ENCODE data around the gene GAL3ST2. TPM values are rescaled to one million over a fixed set of nuclear protein-coding genes. Genes with fewer than 3 reads are reported as not detected.
"Not testable (repeated sequence)": the region's sequence is repeated elsewhere in the genome, so short reads cannot be mapped to it uniquely, and the experiment has no call there.

GAL3ST2 gene
- total and polyA plus RNA-seq, 4 experiments from 2014 or later, result 0.14 to 0.39 TPM; not detected in 2

DNA sequence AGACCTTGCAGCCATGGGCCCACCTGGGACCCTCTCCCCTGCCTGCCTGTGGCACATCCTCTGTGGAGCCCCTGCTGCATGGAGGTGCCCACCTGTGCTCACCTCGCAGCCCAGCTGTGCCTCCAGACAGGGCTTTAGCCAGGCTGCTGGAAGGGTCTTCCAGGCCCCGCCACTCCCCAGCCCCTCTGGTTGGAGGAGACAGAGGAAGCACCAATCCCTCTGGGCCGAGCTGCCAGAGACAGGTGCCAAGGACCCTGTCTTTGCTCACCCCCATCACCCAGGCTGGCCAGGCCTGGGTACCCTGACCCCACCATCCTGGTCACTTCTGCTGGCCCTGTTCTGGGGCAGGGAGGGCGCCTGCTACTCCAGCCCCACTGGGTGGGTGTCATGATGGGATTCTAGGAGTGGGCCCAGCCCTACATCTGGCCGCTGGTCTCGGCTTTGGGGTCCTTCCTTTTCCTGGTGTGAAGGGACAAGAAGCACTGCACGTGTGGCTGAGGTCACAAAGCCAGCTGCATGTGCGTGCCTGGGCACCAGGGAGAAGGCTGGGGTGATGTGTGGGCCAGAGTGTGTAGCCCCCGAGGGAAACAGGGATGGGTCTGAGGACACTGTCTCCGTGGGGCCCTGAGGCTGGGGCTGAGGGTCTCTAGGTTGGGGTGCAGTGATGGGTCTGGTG, 23.0 kb downstream of the GAL3ST2 start:
- intact Hi-C loops (cut with micrococcal nuclease), result loop anchor here (5.0 kb wide), 1 partner anchor 37 kb away; no protein-coding TSS in a partner anchor
- H3K36me3 Mint-ChIP-seq, result no peaks in the 10 kb centered on the region

DNA sequence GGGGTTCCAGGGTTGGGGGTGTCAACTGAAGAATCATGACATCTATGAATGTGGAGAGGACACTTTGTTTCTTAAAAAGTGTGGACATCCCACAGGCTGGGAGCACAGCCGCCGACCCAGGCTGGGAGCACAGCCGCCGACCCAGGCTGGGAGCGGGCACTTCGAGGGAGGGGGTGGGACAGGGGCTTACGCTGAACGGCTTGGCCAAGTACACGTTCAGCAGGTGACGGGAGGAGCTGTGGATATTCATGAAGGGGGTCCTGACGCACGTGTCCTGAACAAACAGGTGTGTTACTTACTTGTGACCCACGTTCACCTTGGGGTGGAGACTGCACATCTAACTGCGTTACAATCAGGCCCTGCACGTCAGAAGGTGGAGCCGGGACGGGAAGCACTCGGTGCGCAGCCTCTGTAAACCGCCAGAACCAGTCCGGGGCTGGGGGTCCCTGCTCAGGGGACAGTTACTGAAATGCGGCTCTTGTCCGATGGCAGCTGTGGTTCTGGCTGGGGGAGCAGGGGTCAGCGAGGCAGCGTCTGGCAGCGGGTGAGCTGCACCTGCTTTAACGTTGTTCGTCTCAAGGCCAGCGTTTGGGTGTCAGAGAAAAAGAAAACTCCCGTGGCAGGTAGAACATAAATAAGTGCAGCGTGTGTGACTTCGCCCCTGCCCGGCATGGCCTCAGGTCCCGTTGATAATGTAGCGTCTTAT, 23.7 kb downstream of the GAL3ST2 start:
- H3K27ac Mint-ChIP-seq; H3K36me3 ChIP-seq (ENCODE audit: insufficient read depth, low read length); H3K4me3 Mint-ChIP-seq; H3K27ac ChIP-seq (ENCODE audit: low read depth, low read length); H3K9me3 Mint-ChIP-seq; H3K27me3 ChIP-seq (ENCODE audit: insufficient read depth, low read length); DNase-seq; CTCF ChIA-PET (ENCODE audit: partially characterized antibody); H3K27me3 Mint-ChIP-seq; H3K9me3 ChIP-seq (ENCODE audit: control insufficient read depth in 1 of 2, low read length in 2 of 2); H3K36me3 Mint-ChIP-seq; H3K4me3 ChIP-seq (ENCODE audit: low read length in 2 of 2); POLR2A ChIA-PET (ENCODE audit: partially characterized antibody): not testable (repeated sequence)
- H3K4me1 ChIP-seq (ENCODE audit: insufficient read depth, low read length), result peaks cover 20% of the 10 kb centered on the region
- intact Hi-C loops (cut with micrococcal nuclease), result loop anchor here (5.0 kb wide), 1 partner anchor 38 kb away; no protein-coding TSS in a partner anchor
- peaks cover 2 to 12% (median 8%) of the 10 kb centered on the region in 4 donors for H3K4me1 Mint-ChIP-seq

More for the DNA sequence above, 23.0 kb downstream of the GAL3ST2 start:
- H3K4me1 Mint-ChIP-seq, result peaks cover 1 to 8% (median 6%) of the 10 kb centered on the region in 4 donors
- DNase-seq, result no peak
- ChIA-PET CTCF (ENCODE audit: partially characterized antibody) (no interaction called here), POLR2A (ENCODE audit: partially characterized antibody) (no interaction called here)
- no peaks in the 10 kb centered on the region for H3K9me3 Mint-ChIP-seq
- Histone ChIP-seq H3K4me1 (ENCODE audit: insufficient read depth, low read length) (peaks cover 17% of the 10 kb centered on the region), H3K9me3 (ENCODE audit: control insufficient read depth in 1 of 2, low read length in 2 of 2) (no peaks in the 10 kb centered on the region), H3K4me3 (ENCODE audit: low read length in 2 of 2) (no peak overlapping the region), H3K27me3 (ENCODE audit: insufficient read depth, low read length) (no peaks in the 10 kb centered on the region), H3K36me3 (ENCODE audit: insufficient read depth, low read length) (no peaks in the 10 kb centered on the region), H3K27ac (ENCODE audit: low read depth, low read length) (no peak overlapping the region)
- no peak overlapping the region for H3K4me3 Mint-ChIP-seq
- H3K27me3 Mint-ChIP-seq, result no peaks in the 10 kb centered on the region
- no peak overlapping the region for H3K27ac Mint-ChIP-seq

DNA sequence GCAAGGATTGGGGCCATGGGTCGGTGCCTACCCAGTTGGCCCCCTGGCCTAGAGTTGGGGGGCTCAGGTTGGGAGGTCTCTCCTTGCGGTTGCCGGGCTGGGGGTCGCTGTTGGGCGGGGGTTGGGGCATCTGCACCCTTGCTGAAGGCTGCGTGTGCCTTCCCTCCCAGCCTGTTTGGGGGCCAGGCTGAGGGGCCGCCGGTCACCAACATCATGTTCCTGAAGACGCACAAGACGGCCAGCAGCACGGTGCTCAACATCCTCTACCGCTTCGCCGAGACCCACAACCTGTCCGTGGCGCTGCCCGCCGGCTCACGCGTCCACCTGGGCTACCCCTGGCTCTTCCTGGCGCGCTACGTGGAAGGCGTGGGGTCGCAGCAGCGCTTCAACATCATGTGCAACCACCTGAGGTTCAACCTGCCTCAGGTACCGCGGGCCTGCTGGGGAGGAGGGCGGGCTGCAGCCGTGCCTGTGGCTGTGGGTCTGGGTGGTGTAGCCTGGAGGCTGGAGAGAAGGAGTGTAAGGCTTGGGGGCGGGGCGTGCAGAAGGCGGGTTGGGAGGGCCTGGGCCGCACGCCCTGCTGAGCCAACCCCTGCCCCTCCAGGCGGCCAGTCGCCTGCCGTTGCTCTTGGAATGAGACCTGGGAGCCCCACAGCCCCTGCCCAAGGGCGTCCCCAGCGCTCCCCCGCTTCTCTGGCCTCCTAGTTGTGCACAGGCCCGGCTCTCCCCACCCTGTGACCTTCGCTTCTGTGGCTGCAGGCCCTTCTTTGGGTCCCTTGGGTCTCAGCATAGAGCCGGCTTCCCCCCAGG, 25.2 kb downstream of the GAL3ST2 start:
- intact Hi-C loops (cut with micrococcal nuclease), result loop anchor here (5.0 kb wide), 1 partner anchor 40 kb away; no protein-coding TSS in a partner anchor
- Mint-ChIP-seq H3K9me3 (no peaks in the 10 kb centered on the region), H3K4me1 (peaks cover 2 to 12% (median 8%) of the 10 kb centered on the region in 4 donors), H3K27me3 (no peaks in the 10 kb centered on the region), H3K27ac (no peak overlapping the region), H3K36me3 (no peaks in the 10 kb centered on the region), H3K4me3 (no peak overlapping the region)
- CTCF ChIA-PET (ENCODE audit: partially characterized antibody), result no interaction called here
- Histone ChIP-seq H3K27ac (ENCODE audit: low read depth, low read length) (no peak overlapping the region), H3K4me3 (ENCODE audit: low read length in 2 of 2) (no peak overlapping the region), H3K27me3 (ENCODE audit: insufficient read depth, low read length) (no peaks in the 10 kb centered on the region), H3K9me3 (ENCODE audit: control insufficient read depth in 1 of 2, low read length in 2 of 2) (no peaks in the 10 kb centered on the region), H3K36me3 (ENCODE audit: insufficient read depth, low read length) (no peaks in the 10 kb centered on the region), H3K4me1 (ENCODE audit: insufficient read depth, low read length) (peaks cover 20% of the 10 kb centered on the region)
- DNase-seq, result no peak
- POLR2A ChIA-PET (ENCODE audit: partially characterized antibody), result no interaction called here

DNA sequence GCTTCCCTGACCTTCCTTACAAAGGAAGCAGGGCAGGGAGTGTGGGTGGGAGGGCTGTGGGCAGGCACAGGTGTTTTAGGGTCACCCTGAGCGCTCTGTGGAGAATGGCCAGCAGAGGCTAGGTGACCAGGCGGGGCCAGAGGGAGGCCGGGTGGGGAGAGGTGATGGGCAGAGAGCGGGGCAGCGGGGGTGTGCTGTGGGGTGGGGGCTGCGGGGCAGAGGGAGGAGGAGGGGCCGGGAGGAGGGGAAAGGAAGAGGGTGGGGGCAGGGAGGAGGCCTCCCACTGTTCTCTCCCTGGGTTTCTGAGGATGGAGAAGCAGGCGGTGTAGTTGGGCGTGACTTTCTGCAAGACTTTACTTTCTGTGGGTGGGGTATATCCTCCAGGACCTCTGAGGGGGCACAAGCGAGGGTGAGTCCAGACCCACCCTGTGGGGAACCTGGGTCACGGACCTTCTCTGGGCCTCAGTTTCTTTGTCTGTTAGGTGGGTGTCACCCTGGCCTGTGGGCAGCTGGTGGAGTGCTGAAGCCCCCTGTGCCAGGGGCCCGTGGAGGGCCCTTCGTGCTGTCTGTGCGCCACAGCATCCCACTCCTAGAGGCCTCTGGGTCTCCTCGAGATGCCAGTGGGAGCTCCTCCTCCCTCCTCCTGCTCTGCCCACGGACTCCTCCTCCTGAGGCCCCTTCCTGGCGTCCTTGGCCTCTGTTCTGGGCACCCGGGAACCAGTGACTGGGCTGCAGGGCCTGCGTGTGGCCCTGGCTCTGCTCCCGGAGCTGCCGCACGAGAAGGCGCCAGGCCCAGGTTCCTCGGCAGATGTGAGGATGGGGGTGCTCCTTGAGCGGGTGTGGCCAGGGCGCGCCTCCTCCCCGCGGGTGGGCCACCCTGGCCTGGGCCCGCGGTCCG, 26.0 kb downstream of the GAL3ST2 start:
- H3K4me1 ChIP-seq (ENCODE audit: insufficient read depth, low read length), result peaks cover 20% of the 10 kb centered on the region
- Mint-ChIP-seq H3K9me3 (no peaks in the 10 kb centered on the region), H3K36me3 (no peaks in the 10 kb centered on the region), H3K27me3 (no peaks in the 10 kb centered on the region), H3K4me1 (peaks cover 2 to 12% (median 8%) of the 10 kb centered on the region in 4 donors), H3K27ac (peak overlapping the region in 1 of 7 donors; percentile 35), H3K4me3 (no peak overlapping the region)
- peak overlapping the region in 1 of 2 donors; percentile 47 for H3K4me3 ChIP-seq (ENCODE audit: low read length in 2 of 2)
- ChIA-PET POLR2A (ENCODE audit: partially characterized antibody) (interaction anchor here (1.3 to 2.6 kb wide), 3 partner anchors 30 to 68 kb away, joined by 3 to 16 read pairs (median 10); partner anchors contain the start of gene D2HGDH), CTCF (ENCODE audit: partially characterized antibody) (no interaction called here)
- H3K9me3 ChIP-seq (ENCODE audit: control insufficient read depth in 1 of 2, low read length in 2 of 2), result no peaks in the 10 kb centered on the region
- no peaks in the 10 kb centered on the region for H3K27me3 ChIP-seq (ENCODE audit: insufficient read depth, low read length)
- no peaks in the 10 kb centered on the region for H3K36me3 ChIP-seq (ENCODE audit: insufficient read depth, low read length)
- intact Hi-C loops (cut with micrococcal nuclease), result loop anchor here (5.0 kb wide), 1 partner anchor 40 kb away; no protein-coding TSS in a partner anchor
- no peak for DNase-seq
- no peak overlapping the region for H3K27ac ChIP-seq (ENCODE audit: low read depth, low read length)

DNA sequence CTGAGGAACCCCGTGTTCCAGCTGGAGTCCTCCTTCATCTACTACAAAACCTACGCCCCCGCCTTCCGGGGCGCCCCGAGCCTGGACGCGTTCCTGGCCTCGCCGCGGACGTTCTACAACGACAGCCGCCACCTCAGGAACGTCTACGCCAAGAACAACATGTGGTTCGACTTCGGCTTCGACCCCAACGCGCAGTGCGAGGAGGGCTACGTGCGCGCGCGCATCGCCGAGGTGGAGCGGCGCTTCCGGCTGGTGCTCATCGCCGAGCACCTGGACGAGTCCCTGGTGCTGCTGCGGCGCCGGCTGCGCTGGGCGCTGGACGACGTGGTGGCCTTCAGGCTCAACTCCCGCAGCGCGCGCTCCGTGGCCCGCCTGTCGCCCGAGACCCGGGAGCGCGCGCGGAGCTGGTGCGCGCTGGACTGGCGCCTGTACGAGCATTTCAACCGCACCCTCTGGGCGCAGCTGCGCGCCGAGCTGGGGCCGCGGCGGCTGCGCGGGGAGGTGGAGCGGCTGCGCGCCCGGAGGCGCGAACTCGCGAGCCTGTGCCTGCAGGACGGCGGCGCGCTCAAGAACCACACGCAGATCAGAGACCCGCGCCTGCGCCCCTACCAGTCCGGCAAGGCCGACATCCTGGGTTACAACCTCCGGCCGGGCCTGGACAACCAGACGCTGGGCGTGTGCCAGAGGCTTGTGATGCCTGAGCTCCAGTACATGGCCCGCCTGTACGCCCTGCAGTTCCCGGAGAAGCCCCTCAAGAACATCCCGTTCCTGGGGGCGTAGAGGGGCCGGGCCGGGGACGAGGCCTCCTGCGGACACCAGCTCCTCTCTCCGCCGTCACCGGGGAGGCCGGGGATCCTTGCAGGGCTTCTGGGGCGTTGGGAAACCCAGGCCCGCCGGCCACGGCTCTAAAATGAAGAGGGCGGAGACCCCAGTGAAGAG, 27.0 kb downstream of the GAL3ST2 start:
- no peaks in the 10 kb centered on the region for H3K36me3 Mint-ChIP-seq
- H3K27me3 ChIP-seq (ENCODE audit: insufficient read depth, low read length), result no peaks in the 10 kb centered on the region
- no peaks in the 10 kb centered on the region for H3K9me3 Mint-ChIP-seq
- ChIA-PET POLR2A (ENCODE audit: partially characterized antibody) (interaction anchor here (1.0 to 2.6 kb wide), 8 partner anchors 31 to 117 kb away, joined by 3 to 16 read pairs (median 7); partner anchors contain the start of genes D2HGDH, DTYMK, ING5 and PDCD1), CTCF (ENCODE audit: partially characterized antibody) (no interaction called here)
- intact Hi-C loops (cut with micrococcal nuclease), result loop anchor here (5.0 kb wide), 1 partner anchor 41 kb away; no protein-coding TSS in a partner anchor
- peak overlapping the region; percentile 51 to 79 (median 71) for H3K4me3 Mint-ChIP-seq
- peak overlapping the region; percentile 36 to 47 for H3K4me3 ChIP-seq (ENCODE audit: low read length in 2 of 2)
- DNase-seq, result peak; percentile 41 to 58 (median 48)
- peaks cover 2 to 12% (median 8%) of the 10 kb centered on the region in 4 donors for H3K4me1 Mint-ChIP-seq
- no peaks in the 10 kb centered on the region for H3K27me3 Mint-ChIP-seq
- H3K27ac ChIP-seq (ENCODE audit: low read depth, low read length), result no peak overlapping the region
- H3K36me3 ChIP-seq (ENCODE audit: insufficient read depth, low read length), result no peaks in the 10 kb centered on the region
- no peaks in the 10 kb centered on the region for H3K9me3 ChIP-seq (ENCODE audit: control insufficient read depth in 1 of 2, low read length in 2 of 2)
- peaks cover 20% of the 10 kb centered on the region for H3K4me1 ChIP-seq (ENCODE audit: insufficient read depth, low read length)
- peak overlapping the region in 4 of 7 donors; percentile 35 to 87 (median 72) for H3K27ac Mint-ChIP-seq
